Effector CD4-positive, alpha-beta T cell (primary cell): ENCODE measurements around the gene FADS2.

Source experiments
- DNase-seq: peaks from one replicate; pipeline ENCODE4 v3.0.0-alpha.2; 2020

Gene FADS2

GRCh38 chr11:61890529-61891330 lies 62.6 kb downstream of the FADS2 start:
- DNase-seq = peak; percentile 18

- DNase-seq = peak; percentile 54
Measured at GRCh38 chr11:61891331-61892084, 63.4 kb downstream of the FADS2 start, which contains the start of gene FADS3. Gene FADS3, minus strand, starts transcription at chr11:61891545. Its CDS starts 164 bp downstream, at chr11:61891381.

- no peak for DNase-seq
Measured at GRCh38 chr11:61892085-61892370, 63.9 kb downstream of the FADS2 start.

- no peak for DNase-seq
Measured at GRCh38 chr11:61893981-61894380, 65.9 kb downstream of the FADS2 start.

GRCh38 chr11:61895046-61895717 lies 67.1 kb downstream of the FADS2 start:
- no peak for DNase-seq

- DNase-seq = no peak
Measured at GRCh38 chr11:61895718-61896059, 67.6 kb downstream of the FADS2 start.

- no peak for DNase-seq
Measured at GRCh38 chr11:61896665-61897386, 68.7 kb downstream of the FADS2 start.

- peak; percentile 72 for DNase-seq
Measured at GRCh38 chr11:61897387-61898246, 69.5 kb downstream of the FADS2 start.

GRCh38 chr11:61898247-61898582 lies 70.1 kb downstream of the FADS2 start:
- DNase-seq = no peak

- peak; percentile 91 for DNase-seq
Measured at GRCh38 chr11:61899146-61899841, 71.2 kb downstream of the FADS2 start.

GRCh38 chr11:61900251-61900650 lies 72.2 kb downstream of the FADS2 start:
- no peak for DNase-seq

GRCh38 chr11:61901397-61901796 lies 73.3 kb downstream of the FADS2 start:
- no peak for DNase-seq

- no peak for DNase-seq
Measured at GRCh38 chr11:61902313-61902712, 74.2 kb downstream of the FADS2 start.

GRCh38 chr11:61903845-61904244 lies 75.7 kb downstream of the FADS2 start:
- DNase-seq = no peak

- DNase-seq = no peak
Measured at GRCh38 chr11:61904539-61905048, 76.5 kb downstream of the FADS2 start.

GRCh38 chr11:61905067-61905696 lies 77.1 kb downstream of the FADS2 start:
- no peak for DNase-seq

- no peak for DNase-seq
Measured at GRCh38 chr11:61905801-61906521, 77.9 kb downstream of the FADS2 start.

GRCh38 chr11:61906522-61906909 lies 78.4 kb downstream of the FADS2 start:
- DNase-seq = no peak

- DNase-seq = no peak
Measured at GRCh38 chr11:61907282-61907681, 79.2 kb downstream of the FADS2 start.
